GM12873 (cell line): ENCODE data around the gene TAF12.

Experiments
- TF ChIP-seq, protein P1 (sequence below): IDR thresholded peaks from 2 replicates; pipeline ENCODE4 v1.5.1; 2012; ENCODE audit warnings: low read depth, mild to moderate bottlenecking, moderate library complexity, low read length, control low read depth; ENCODE audit not compliant: insufficient read depth; ENCODE audit errors: missing control alignments

TAF12 gene

DNA sequence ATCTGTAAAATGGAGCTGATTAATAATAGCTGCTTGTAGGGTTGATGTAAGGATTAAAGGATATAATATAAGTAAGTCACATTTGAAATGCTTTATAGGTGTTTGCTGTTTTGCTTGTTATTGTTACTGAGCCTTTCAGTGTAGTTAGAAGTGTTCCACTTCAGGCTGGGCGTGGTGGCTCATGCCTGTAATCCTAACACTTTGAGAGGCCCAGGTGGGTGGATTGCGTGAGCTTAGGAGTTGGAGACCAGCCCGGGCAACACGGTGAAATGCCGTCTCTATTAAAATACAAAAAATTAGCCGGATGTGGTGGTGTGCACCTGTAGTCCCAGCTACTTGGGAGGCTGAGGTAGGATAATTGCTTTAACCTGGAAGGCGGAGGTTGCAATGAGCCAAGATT lies 77.8 kb downstream of the TAF12 start:
- TF ChIP-seq, protein P1, sequence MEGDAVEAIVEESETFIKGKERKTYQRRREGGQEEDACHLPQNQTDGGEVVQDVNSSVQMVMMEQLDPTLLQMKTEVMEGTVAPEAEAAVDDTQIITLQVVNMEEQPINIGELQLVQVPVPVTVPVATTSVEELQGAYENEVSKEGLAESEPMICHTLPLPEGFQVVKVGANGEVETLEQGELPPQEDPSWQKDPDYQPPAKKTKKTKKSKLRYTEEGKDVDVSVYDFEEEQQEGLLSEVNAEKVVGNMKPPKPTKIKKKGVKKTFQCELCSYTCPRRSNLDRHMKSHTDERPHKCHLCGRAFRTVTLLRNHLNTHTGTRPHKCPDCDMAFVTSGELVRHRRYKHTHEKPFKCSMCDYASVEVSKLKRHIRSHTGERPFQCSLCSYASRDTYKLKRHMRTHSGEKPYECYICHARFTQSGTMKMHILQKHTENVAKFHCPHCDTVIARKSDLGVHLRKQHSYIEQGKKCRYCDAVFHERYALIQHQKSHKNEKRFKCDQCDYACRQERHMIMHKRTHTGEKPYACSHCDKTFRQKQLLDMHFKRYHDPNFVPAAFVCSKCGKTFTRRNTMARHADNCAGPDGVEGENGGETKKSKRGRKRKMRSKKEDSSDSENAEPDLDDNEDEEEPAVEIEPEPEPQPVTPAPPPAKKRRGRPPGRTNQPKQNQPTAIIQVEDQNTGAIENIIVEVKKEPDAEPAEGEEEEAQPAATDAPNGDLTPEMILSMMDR: no peak

DNA sequence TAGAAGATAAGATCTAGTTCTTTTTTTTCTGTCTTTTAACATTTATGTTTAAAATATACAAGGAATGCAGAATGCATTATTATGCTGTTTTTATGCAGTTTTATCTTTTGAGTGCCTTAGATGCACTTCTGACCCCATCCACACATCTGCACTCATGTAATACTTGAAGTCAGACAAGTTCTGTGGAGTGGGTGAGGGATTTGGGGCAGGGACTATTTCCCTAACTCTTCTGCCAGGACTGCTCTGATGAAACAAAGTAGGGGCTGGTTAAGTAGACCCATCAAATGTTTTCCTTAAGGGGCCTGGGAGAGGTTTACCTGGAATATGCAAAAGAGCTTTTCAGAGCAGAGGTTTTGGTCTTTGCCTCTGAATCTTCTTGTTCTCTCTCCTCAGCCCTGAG lies 78.6 kb downstream of the TAF12 start:
- TF ChIP-seq, protein P1: no peak

DNA sequence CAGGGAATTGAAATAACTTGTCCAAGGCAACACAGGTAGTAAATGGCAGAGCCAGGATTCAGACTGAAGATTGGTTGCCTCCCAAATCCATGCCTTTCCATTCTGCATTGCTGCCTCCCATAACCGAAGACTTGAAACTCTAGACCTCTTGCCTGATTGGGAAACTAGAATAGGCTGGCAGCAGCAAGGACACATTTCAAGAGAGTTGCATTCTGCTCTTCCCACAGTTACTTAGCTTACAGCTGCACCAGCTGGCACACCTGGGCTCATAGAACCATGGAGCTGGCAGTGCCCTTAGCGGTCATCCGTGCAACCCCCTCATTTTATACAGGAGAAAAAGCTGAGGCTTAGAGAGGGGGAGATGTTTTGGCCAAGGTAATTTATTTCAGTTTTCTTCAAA lies 82.0 kb downstream of the TAF12 start:
- TF ChIP-seq, protein P1: no peak
